SK-N-SH (cell line): ENCODE data around the gene EYA3. TPM values are rescaled to one million over a fixed set of nuclear protein-coding genes. Genes with fewer than 3 reads are reported as not detected.

Source experiments
- CTCF ChIA-PET: fragments of 300-600, 350-600 bp; formaldehyde crosslinking; extraction: SDS; loops from one replicate; lab custom pipeline; 2021; lab: Yijun Ruan, JAX
- POLR2A ChIA-PET: fragments of 350-600 bp; sonication (Branson Sonifier 250); formaldehyde crosslinking; extraction: SDS; loops from one replicate; lab custom pipeline; 2020; ENCODE audit warnings: antibody characterized with exemption, inconsistent platforms; lab: Yijun Ruan, JAX
- DNase-seq: peaks from one replicate; pipeline ENCODE4 v3.0.0; 2012
- H2AFZ ChIP-seq: fragments of 200-600 bp; sonication (generic); 2 replicates; pipeline ENCODE4 v1.8.1; 2016; ENCODE audit warnings: antibody characterized with exemption, mild to moderate bottlenecking, low read depth
- H3F3A ChIP-seq: fragments of 200-600 bp; sonication (generic); replicated peaks from 2 replicates; pipeline ENCODE3; 2016; ENCODE audit warnings: antibody characterized with exemption, mild to moderate bottlenecking; ENCODE audit not compliant: insufficient read depth
- H3K27ac ChIP-seq, 2 experiments: fragments of 200-500 bp in 1 of 2; fragments of 200-600 bp in 1 of 2; sonication (Bioruptor generic) in 1 of 2; sonication (generic), shearing (Covaris generic) in 1 of 2; 2 replicates each; pipeline versions ENCODE4 v1.5.1 to v1.6.1; 2014 to 2016; ENCODE audit warnings: low read depth in 2 of 2, inconsistent platforms in 1 of 2, low read length in 1 of 2, mild to moderate bottlenecking in 1 of 2, mixed read lengths in 1 of 2
- H3K27me3 ChIP-seq: fragments of 200-600 bp; sonication (generic), shearing (Covaris generic); 2 replicates; pipeline ENCODE4 v1.6.1; 2016; ENCODE audit warnings: mixed run types; ENCODE audit not compliant: insufficient read depth
- H3K36me3 ChIP-seq, 2 experiments: fragments of 200-500 bp in 1 of 2; fragments of 200-600 bp in 1 of 2; sonication (Bioruptor generic) in 1 of 2; sonication (generic) in 1 of 2; replicated peaks in 1 of 2; 2 replicates each; pipeline versions ENCODE3 to v1.5.1; 2014 to 2016; ENCODE audit warnings: low read length in 1 of 2, mild to moderate bottlenecking in 1 of 2; ENCODE audit not compliant: insufficient read depth in 2 of 2, control insufficient read depth in 1 of 2
- H3K4me1 ChIP-seq, 2 experiments: fragments of 200-500 bp in 1 of 2; fragments of 200-600 bp in 1 of 2; sonication (Bioruptor generic) in 1 of 2; sonication (generic), shearing (Covaris generic) in 1 of 2; 2 replicates each; pipeline versions ENCODE4 v1.5.1 to v1.6.1; 2014 to 2016; ENCODE audit warnings: low read depth in 1 of 2, low read length in 1 of 2, mixed run types in 1 of 2; ENCODE audit not compliant: insufficient read depth in 2 of 2, control insufficient read depth in 1 of 2
- H3K4me2 ChIP-seq: fragments of 200-600 bp; sonication (generic), shearing (Covaris generic); 2 replicates; pipeline ENCODE4 v1.6.1; 2017; ENCODE audit warnings: mixed run types
- H3K4me3 ChIP-seq, 2 experiments: fragments of 200-500 bp in 1 of 2; fragments of 200-600 bp in 1 of 2; sonication (Bioruptor generic) in 1 of 2; sonication (generic), shearing (Covaris generic) in 1 of 2; 2 replicates each; pipeline versions ENCODE4 v1.5.1 to v1.8.1; 2014 to 2016; ENCODE audit warnings: low read depth in 2 of 2, inconsistent platforms in 1 of 2, low read length in 1 of 2, mild to moderate bottlenecking in 1 of 2, mixed read lengths in 1 of 2, moderate library complexity in 1 of 2
- H3K79me2 ChIP-seq: fragments of 200-600 bp; sonication (generic); 2 replicates; pipeline ENCODE4 v1.8.1; 2017; ENCODE audit warnings: mild to moderate bottlenecking; ENCODE audit not compliant: insufficient read depth
- H3K9ac ChIP-seq: fragments of 200-600 bp; sonication (generic); 2 replicates; pipeline ENCODE4 v1.6.1; 2017; ENCODE audit warnings: mixed run types
- H3K9me2 ChIP-seq: fragments of 200-600 bp; sonication (generic); 2 replicates; pipeline ENCODE4 v1.6.1; 2017; ENCODE audit warnings: mixed run types
- H3K9me3 ChIP-seq: fragments of 200-600 bp; sonication (generic); 2 replicates; pipeline ENCODE4 v1.6.1; 2017; ENCODE audit warnings: mixed run types, mild to moderate bottlenecking, moderate library complexity
- H4K20me1 ChIP-seq: fragments of 200-600 bp; sonication (generic); 2 replicates; pipeline ENCODE4 v1.6.1; 2017; ENCODE audit warnings: mild to moderate bottlenecking, mixed run types; ENCODE audit not compliant: insufficient read depth
- ELF1 ChIP-seq: IDR thresholded peaks from 2 replicates; pipeline ENCODE4 v1.4.0; 2012
- EZH2phosphoT487 ChIP-seq: fragments of 200-600 bp; sonication (generic); IDR thresholded peaks from 2 replicates; pipeline ENCODE4 v1.6.1; 2017; ENCODE audit warnings: low read depth, mixed run types, mild to moderate bottlenecking, antibody characterized with exemption, moderate library complexity, borderline replicate concordance
- FOSL2 ChIP-seq: IDR thresholded peaks from 2 replicates; pipeline ENCODE4 v1.4.0; 2012; ENCODE audit warnings: low read depth, mild to moderate bottlenecking, moderate library complexity, borderline replicate concordance
- FOXJ3 ChIP-seq: sonication (generic); formaldehyde crosslinking; IDR thresholded peaks from 2 replicates; pipeline ENCODE4 v1.5.1; 2020; ENCODE audit warnings: mild to moderate bottlenecking, missing genetic modification reagents
- JUND ChIP-seq: IDR thresholded peaks from 2 replicates; pipeline ENCODE4 v1.4.0; 2012
- NFIC ChIP-seq: IDR thresholded peaks from 2 replicates; pipeline ENCODE4 v1.4.0; 2012; ENCODE audit warnings: borderline replicate concordance
- POLR2AphosphoS5 ChIP-seq: IDR thresholded peaks from 2 replicates; pipeline ENCODE4 v1.6.1; 2012; ENCODE audit warnings: low read depth, low read length
- RCOR1 ChIP-seq: fragments of 150-350 bp; IDR thresholded peaks from 2 replicates; pipeline ENCODE4 v1.6.1; 2017; ENCODE audit warnings: antibody characterized with exemption, low read length
- RFX5 ChIP-seq: IDR thresholded peaks from 2 replicates; pipeline ENCODE4 v1.6.1; 2012; ENCODE audit warnings: mild to moderate bottlenecking, improper control_type of control experiment, low read length
- SIN3A ChIP-seq: IDR thresholded peaks from 2 replicates; pipeline ENCODE4 v1.6.1; 2012; ENCODE audit warnings: low read depth, mild to moderate bottlenecking, low read length, moderate library complexity, borderline replicate concordance
- SMC3 ChIP-seq: IDR thresholded peaks from 2 replicates; pipeline ENCODE4 v1.6.1; 2012; ENCODE audit warnings: low read depth, low read length, improper control_type of control experiment
- TAF1 ChIP-seq: IDR thresholded peaks from 2 replicates; pipeline ENCODE4 v1.6.1; 2012; ENCODE audit warnings: low read depth, mild to moderate bottlenecking, low read length, moderate library complexity, borderline replicate concordance
- TCF12 ChIP-seq: IDR thresholded peaks from 2 replicates; pipeline ENCODE4 v1.4.0; 2012
- TEAD4 ChIP-seq: IDR thresholded peaks from 2 replicates; pipeline ENCODE4 v1.4.0; 2012; ENCODE audit warnings: mild to moderate bottlenecking, borderline replicate concordance; ENCODE audit not compliant: insufficient read depth
- WGBS: methylation state at CpG from one replicate; pipeline ENCODE4 v1.1.6; 2017; ENCODE audit warnings: low lambda C conversion rate; 5-methylcytosine and 5-hydroxymethylcytosine counted together
- polyA plus RNA-seq, 3 experiments: library from polyadenylated mRNA; depleted of rRNA; stranded (reverse); fragments of >200 nt; gene quantifications; 2 replicates each; pipeline ENCODE4 v1.2.3, GENCODE V29; 2012
- TF ChIP-seq, protein P1 (sequence below): fragments of 150-350 bp; IDR thresholded peaks from 2 replicates; pipeline ENCODE4 v1.6.1; 2017; ENCODE audit warnings: antibody characterized with exemption, low read length, low read depth, borderline replicate concordance
- TF ChIP-seq, protein P2 (sequence below): IDR thresholded peaks from 2 replicates; pipeline ENCODE4; 2012
- TF ChIP-seq, protein P3 (sequence below): fragments of 200-600 bp; sonication (generic); IDR thresholded peaks from 2 replicates; pipeline ENCODE4 v1.6.1; 2017; ENCODE audit warnings: antibody characterized with exemption, mild to moderate bottlenecking, moderate library complexity
- TF ChIP-seq, protein P4 (sequence below): IDR thresholded peaks from 2 replicates; pipeline ENCODE4 v1.4.0; 2012; ENCODE audit warnings: low read depth, borderline replicate concordance

Gene EYA3
- polyA plus RNA-seq, 1 of the 3 experiments (the other 2 are of a cell fraction) = 6.5 TPM

DNA sequence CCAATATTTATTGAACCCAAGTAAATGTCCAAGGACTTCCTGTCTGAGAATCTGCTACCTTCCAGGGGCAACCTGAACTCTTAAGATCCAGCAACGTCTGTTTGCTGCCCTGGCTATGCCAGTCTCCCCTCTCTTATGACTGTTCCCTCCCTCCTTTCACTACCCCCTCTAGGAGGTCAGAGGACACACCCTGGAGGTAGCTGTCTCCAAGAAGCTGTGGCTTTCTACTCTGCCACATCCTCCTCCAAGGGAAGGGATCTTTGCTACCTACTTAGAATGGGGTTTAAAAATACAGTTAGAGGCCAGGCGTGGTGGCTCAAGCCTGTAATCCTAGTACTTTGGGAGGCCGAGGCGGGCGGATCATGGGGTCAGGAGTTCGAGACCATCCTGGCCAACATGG is 157.2 kb downstream of the EYA3 start:
- Histone ChIP-seq H3F3A (no peaks in the 10 kb centered on the region), H3K36me3 (no peaks in the 10 kb centered on the region), H3K4me1 (peaks cover 0 to 7% of the 10 kb centered on the region in 2 experiments; a peak in 1 of 4 replicates), H3K27ac (no peak overlapping the region), H3K27me3 (no peaks in the 10 kb centered on the region), H2AFZ (no peak overlapping the region), H4K20me1 (no peaks in the 10 kb centered on the region), H3K79me2 (no peaks in the 10 kb centered on the region), H3K4me3 (no peak overlapping the region), H3K4me2 (no peak overlapping the region), H3K9me3 (no peaks in the 10 kb centered on the region), H3K9ac (no peak overlapping the region), H3K9me2 (no peaks in the 10 kb centered on the region)
- 86% methylated on average over 6 of the region's 6 CpGs for WGBS
- CTCF ChIA-PET = no interaction called here
- TF ChIP-seq, protein P1, sequence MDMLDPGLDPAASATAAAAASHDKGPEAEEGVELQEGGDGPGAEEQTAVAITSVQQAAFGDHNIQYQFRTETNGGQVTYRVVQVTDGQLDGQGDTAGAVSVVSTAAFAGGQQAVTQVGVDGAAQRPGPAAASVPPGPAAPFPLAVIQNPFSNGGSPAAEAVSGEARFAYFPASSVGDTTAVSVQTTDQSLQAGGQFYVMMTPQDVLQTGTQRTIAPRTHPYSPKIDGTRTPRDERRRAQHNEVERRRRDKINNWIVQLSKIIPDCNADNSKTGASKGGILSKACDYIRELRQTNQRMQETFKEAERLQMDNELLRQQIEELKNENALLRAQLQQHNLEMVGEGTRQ = no peak
- TF ChIP-seq JUND (no peak), TCF12 (no peak), POLR2AphosphoS5 (no peak), RFX5 (no peak), NFIC (no peak), FOSL2 (no peak), RCOR1 (no peak), ELF1 (no peak), FOXJ3 (CRISPR knock-in tag) (no peak), TEAD4 (no peak)
- TF ChIP-seq, protein P2, sequence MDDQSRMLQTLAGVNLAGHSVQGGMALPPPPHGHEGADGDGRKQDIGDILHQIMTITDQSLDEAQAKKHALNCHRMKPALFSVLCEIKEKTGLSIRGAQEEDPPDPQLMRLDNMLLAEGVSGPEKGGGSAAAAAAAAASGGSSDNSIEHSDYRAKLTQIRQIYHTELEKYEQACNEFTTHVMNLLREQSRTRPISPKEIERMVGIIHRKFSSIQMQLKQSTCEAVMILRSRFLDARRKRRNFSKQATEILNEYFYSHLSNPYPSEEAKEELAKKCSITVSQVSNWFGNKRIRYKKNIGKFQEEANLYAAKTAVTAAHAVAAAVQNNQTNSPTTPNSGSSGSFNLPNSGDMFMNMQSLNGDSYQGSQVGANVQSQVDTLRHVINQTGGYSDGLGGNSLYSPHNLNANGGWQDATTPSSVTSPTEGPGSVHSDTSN = no peak
- TF ChIP-seq, protein P3, sequence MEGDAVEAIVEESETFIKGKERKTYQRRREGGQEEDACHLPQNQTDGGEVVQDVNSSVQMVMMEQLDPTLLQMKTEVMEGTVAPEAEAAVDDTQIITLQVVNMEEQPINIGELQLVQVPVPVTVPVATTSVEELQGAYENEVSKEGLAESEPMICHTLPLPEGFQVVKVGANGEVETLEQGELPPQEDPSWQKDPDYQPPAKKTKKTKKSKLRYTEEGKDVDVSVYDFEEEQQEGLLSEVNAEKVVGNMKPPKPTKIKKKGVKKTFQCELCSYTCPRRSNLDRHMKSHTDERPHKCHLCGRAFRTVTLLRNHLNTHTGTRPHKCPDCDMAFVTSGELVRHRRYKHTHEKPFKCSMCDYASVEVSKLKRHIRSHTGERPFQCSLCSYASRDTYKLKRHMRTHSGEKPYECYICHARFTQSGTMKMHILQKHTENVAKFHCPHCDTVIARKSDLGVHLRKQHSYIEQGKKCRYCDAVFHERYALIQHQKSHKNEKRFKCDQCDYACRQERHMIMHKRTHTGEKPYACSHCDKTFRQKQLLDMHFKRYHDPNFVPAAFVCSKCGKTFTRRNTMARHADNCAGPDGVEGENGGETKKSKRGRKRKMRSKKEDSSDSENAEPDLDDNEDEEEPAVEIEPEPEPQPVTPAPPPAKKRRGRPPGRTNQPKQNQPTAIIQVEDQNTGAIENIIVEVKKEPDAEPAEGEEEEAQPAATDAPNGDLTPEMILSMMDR = no peak
- POLR2A ChIA-PET = no interaction called here
- no peak for DNase-seq

DNA sequence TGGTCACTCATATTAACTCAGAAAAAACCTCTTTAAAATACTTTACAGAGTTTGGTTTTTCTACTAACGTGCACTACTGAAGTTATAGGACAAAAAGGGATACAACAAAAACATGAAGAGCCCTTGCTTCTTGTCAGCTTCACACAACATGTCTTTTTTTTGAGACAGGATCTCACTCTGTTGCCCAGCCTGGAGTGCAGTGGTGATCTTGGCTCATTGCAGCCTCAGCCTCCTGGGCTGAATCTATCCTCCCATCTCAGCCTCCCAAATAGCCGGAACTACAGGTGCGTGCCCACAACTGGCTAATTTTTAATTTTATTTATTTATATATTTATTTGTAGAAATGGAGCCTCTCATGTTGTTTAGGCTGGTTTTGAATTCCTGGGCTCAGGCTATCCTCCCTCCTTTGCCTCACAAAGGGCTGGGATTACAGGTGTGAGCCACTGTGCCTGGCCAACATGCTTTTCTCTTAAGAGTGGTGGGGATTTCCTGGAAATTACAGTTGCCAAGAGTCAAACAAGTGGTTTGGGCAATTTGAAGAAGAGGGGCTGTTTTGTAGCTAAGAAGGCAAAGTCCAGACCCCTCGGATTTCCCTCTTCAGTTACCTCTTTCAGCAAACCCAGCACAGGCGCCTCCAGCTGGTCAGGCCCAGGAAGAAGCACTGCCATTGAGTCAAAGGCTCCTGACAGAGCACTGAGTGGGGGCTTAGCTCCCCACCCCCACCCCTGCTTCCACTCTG is 160.0 kb downstream of the EYA3 start:
- Histone ChIP-seq H3K9ac (no peak overlapping the region), H3K27me3 (no peaks in the 10 kb centered on the region), H3K4me2 (no peak overlapping the region)
- POLR2A ChIA-PET = no interaction called here
- 70% methylated on average over 5 of the region's 5 CpGs for WGBS
- CTCF ChIA-PET = interaction anchor here (1.2 kb wide), 1 partner anchor 71 kb away, joined by 3 read pairs; no protein-coding TSS in a partner anchor
- TF ChIP-seq TAF1 = no peak
- TF ChIP-seq, protein P1 = no peak
- TF ChIP-seq TCF12 = no peak
- TF ChIP-seq, protein P3 = peak; percentile 12; the same call in 1 of the 2 replicates
- TF ChIP-seq, protein P4, sequence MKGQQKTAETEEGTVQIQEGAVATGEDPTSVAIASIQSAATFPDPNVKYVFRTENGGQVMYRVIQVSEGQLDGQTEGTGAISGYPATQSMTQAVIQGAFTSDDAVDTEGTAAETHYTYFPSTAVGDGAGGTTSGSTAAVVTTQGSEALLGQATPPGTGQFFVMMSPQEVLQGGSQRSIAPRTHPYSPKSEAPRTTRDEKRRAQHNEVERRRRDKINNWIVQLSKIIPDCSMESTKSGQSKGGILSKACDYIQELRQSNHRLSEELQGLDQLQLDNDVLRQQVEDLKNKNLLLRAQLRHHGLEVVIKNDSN = no peak
- no peak for TF ChIP-seq EZH2phosphoT487
- no peak for TF ChIP-seq SMC3
- no peak for TF ChIP-seq SIN3A
- TF ChIP-seq, all 33 proteins: peak for 1
- Histone ChIP-seq H3F3A (no peaks in the 10 kb centered on the region), H2AFZ (no peak overlapping the region), H3K79me2 (no peaks in the 10 kb centered on the region), H3K27ac (no peak overlapping the region), H3K36me3 (no peaks in the 10 kb centered on the region), H3K4me3 (no peak overlapping the region), H3K4me1 (no peaks in the 10 kb centered on the region), H4K20me1 (no peaks in the 10 kb centered on the region), H3K9me3 (no peaks in the 10 kb centered on the region), H3K9me2 (no peaks in the 10 kb centered on the region)
- no peak for DNase-seq
